Activated CD4-positive, alpha-beta T cell treated with anti-CD3 and anti-CD28 coated beads for 36 hours (primary cell): ENCODE data around the gene ASAP3. TPM values are rescaled to one million over a fixed set of nuclear protein-coding genes. Genes with fewer than 3 reads are reported as not detected.
A peak's percentile ranks its signal among the peaks of the same experiment; 100 is the strongest.

Experiments
- ATAC-seq: fragments of 200-7000 bp; cut with Tn5 transposase; one replicate; pipeline ENCODE4 v1.10.0; 2021; ENCODE audit warnings: mild to moderate bottlenecking, moderate library complexity
- CTCF ChIA-PET: fragments of 350-600 bp; sonication (Branson Sonifier 250); formaldehyde crosslinking; loops from one replicate; lab custom pipeline; 2021; ENCODE audit warnings: antibody characterized with exemption; lab: Charles Lee
- POLR2A ChIA-PET: fragments of 350-600 bp; sonication (Branson Sonifier 250); formaldehyde crosslinking; loops from one replicate; lab custom pipeline; 2021; ENCODE audit warnings: antibody characterized with exemption, inconsistent platforms; lab: Charles Lee
- DNase-seq: peaks from one replicate; pipeline ENCODE4 v3.0.0-alpha.2; 2020
- H3K27ac Mint-ChIP-seq: one replicate; pipeline ENCODE4 v1.8.0; 2021; ENCODE audit warnings: mixed read lengths
- H3K27me3 Mint-ChIP-seq: one replicate; pipeline ENCODE4 v1.8.0; 2021; ENCODE audit warnings: mixed read lengths
- H3K36me3 Mint-ChIP-seq: one replicate; pipeline ENCODE4 v1.8.0; 2021; ENCODE audit warnings: low read depth, mixed read lengths
- H3K4me1 Mint-ChIP-seq: one replicate; pipeline ENCODE4 v1.8.0; 2021; ENCODE audit warnings: mixed read lengths
- H3K4me3 Mint-ChIP-seq: one replicate; pipeline ENCODE4 v1.8.0; 2021; ENCODE audit warnings: mild to moderate bottlenecking, moderate library complexity, mixed read lengths
- H3K9me3 Mint-ChIP-seq: one replicate; pipeline ENCODE4 v1.8.0; 2021; ENCODE audit warnings: low read depth, mixed read lengths
- intact Hi-C, 2 experiments: fragments of 100-400 bp; cut with DNase I in 1 of 2; cut with micrococcal nuclease in 1 of 2; formaldehyde crosslinking; loops; one replicate each; pipeline versions ENCODE4 v1.14.2 to v1.15.1; 2022 to 2024; cut with DNase I, micrococcal nuclease
- total RNA-seq, 2 experiments: library from RNA; stranded (reverse); gene quantifications; one replicate each; pipeline ENCODE4 v1.2.3, GENCODE V29; 2021

Gene ASAP3
- total RNA-seq, 2 experiments from 2014 or later: 0.37 to 0.57 TPM

DNA sequence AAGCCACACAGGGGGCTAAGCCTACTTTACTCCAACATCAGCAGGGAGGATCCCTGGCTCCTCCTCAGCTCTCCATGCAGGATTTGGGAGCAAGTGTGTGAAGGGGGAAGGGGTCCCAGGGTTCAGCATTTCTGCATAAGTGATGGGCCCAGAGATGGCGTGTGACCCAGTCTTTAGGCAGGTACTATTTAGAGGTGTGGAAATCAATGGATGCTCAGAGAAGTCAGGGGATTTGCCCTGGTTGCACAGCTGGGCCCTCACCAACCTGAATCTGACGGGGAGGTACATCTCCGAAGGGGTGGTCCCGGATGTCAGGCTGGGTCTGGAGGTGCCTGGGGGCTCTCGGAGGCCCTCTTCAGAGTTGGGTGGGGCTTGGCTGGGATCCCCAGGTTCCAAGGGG is 52.5 kb downstream of the ASAP3 start:
- Mint-ChIP-seq H3K27me3 (no peaks in the 10 kb centered on the region), H3K4me3 (no peak overlapping the region), H3K4me1 (no peaks in the 10 kb centered on the region), H3K9me3 (no peaks in the 10 kb centered on the region), H3K36me3 (no peaks in the 10 kb centered on the region), H3K27ac (no peak overlapping the region)
- no peak for ATAC-seq
- ChIA-PET CTCF (interaction anchor here (1.0 kb wide), 1 partner anchor 9 kb away, joined by 3 read pairs; no protein-coding TSS in a partner anchor), POLR2A (no interaction called here)
- no peak for DNase-seq
- intact Hi-C loops: no loop called here

DNA sequence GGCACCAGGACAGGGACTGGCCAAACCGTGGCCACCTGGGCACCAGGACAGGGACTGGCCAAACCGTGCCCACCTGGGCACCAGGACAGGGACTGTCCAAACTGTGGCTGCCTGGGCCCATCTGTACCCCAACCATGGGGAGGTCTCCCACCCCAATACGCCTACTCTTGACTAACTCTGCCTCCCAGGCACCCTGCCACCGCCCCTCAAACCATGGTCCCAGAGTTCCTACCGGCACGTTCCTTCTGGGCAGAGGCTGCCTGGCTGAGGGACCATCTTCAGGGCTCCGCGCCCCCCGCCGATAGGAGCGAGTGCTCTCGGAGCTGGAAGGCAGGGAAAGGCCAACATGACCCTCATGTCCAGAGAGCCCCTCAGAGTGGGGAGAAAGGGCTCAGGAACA is 53.2 kb downstream of the ASAP3 start:
- ATAC-seq (no peak), DNase-seq (no peak)
- Mint-ChIP-seq H3K27me3 (no peaks in the 10 kb centered on the region), H3K4me3 (no peak overlapping the region), H3K9me3 (no peaks in the 10 kb centered on the region), H3K4me1 (no peaks in the 10 kb centered on the region), H3K36me3 (no peaks in the 10 kb centered on the region), H3K27ac (no peak overlapping the region)
- ChIA-PET CTCF (no interaction called here), POLR2A (no interaction called here)
- intact Hi-C loops: no loop called here

DNA sequence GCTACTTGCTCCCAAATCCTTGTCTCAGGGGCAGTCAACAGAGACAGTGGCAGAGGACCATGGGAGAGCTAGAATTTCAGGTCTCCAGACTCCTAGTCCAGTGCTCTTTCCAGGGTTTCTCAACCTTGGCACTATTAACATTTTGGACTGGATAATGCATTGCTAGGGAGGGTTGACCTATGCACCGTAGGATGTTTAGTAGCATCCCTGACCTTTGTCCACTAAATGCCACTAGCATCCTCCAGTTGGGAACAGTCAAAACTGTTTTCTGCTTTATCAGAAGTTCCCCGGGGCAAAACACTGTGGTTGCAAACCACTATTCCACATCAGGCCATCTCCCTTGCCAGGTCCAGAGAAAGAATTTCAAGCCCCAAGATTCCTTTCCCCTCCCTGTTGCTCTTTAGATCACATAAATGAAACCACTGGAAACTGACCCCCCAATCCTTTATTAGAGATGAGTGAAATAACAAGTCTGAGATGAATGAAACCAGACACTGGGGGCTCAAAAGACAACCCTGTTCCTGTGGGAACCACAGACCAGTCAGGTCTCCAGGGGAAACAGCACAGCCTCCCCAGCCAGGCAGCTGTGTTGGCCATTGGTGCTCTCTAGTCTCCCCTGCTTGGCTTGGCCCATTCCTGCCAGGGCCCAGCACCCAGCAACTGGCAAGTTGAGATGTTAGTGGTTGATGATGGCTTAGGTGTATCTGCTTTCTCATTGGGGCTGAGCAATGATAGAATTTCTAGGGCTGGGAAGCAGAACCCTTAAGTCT is 55.7 kb downstream of the ASAP3 start:
- POLR2A ChIA-PET: no interaction called here
- no peak overlapping the region for H3K27ac Mint-ChIP-seq
- CTCF ChIA-PET: no interaction called here

DNA sequence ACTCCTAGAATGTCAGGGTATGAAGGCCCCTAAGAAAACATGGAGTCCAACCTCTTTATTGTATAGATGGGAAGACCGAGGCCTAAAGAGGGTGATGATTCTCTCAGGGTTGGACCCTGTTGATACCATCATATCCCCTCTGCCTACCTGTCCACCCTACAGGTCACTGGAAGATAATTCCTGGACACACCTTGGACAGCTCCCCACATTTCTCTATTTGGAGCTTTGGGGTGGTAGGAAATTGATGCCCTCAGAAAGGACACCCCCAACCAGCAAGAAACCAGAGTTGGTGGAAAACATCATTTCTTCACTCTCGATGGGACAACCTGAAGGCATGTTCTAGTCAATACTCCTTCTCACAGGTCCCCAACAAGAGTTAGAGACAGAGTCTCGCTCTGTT is 56.4 kb downstream of the ASAP3 start:
- H3K9me3 Mint-ChIP-seq: no peaks in the 10 kb centered on the region
- intact Hi-C loops: no loop called here
- peaks cover 2% of the 10 kb centered on the region for H3K27me3 Mint-ChIP-seq
- H3K4me1 Mint-ChIP-seq: peaks cover 14% of the 10 kb centered on the region
- no peaks in the 10 kb centered on the region for H3K36me3 Mint-ChIP-seq
- no peak overlapping the region for H3K27ac Mint-ChIP-seq
- no peak overlapping the region for H3K4me3 Mint-ChIP-seq
- ATAC-seq (no peak), DNase-seq (no peak)
- CTCF ChIA-PET: interaction anchor here (0.7 to 0.8 kb wide), 2 partner anchors 212 to 1339 kb away, joined by 3 read pairs; no protein-coding TSS in a partner anchor
- POLR2A ChIA-PET: interaction anchor here (0.6 kb wide), 1 partner anchor 104 kb away, joined by 3 read pairs; the partner anchor contains the start of gene E2F2

More for the DNA sequence above, 55.7 kb downstream of the ASAP3 start:
- no peak for DNase-seq
- no peaks in the 10 kb centered on the region for H3K36me3 Mint-ChIP-seq
- H3K9me3 Mint-ChIP-seq: no peaks in the 10 kb centered on the region
- H3K4me3 Mint-ChIP-seq: no peak overlapping the region
- peaks cover 7% of the 10 kb centered on the region for H3K4me1 Mint-ChIP-seq
- intact Hi-C loops: no loop called here
- ATAC-seq: no peak
- H3K27me3 Mint-ChIP-seq: peaks cover 2% of the 10 kb centered on the region

DNA sequence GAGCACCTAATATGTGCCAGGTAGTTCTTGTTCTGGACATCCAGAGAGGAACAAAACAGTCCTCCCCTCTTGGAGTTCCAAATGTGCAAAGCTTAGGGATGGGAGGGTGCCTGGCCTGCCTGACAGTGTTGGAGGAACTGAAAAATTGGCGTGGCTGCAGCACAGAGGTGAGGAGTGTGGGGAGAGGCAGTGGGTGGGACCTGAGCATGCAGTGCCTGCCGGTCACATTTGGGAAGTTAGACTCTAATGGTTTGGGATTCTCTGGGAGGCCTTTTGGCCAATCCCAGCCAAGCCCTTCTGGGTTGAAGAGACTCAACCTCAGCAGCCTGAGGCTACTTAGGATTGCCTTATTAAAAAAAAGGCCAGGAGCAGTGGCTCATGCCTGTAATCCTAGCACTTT is 57.2 kb downstream of the ASAP3 start:
- CTCF ChIA-PET: interaction anchor here (0.7 to 2.4 kb wide), 2 partner anchors 24 to 1340 kb away, joined by 3 to 7 read pairs; no protein-coding TSS in a partner anchor
- Mint-ChIP-seq H3K4me1 (peaks cover 22% of the 10 kb centered on the region), H3K27me3 (peaks cover 2% of the 10 kb centered on the region), H3K9me3 (no peaks in the 10 kb centered on the region), H3K27ac (no peak overlapping the region), H3K4me3 (no peak overlapping the region), H3K36me3 (no peaks in the 10 kb centered on the region)
- POLR2A ChIA-PET: interaction anchor here (0.6 kb wide), 1 partner anchor 104 kb away, joined by 3 read pairs; the partner anchor contains the start of gene E2F2
- DNase-seq (no peak), ATAC-seq (no peak)
- intact Hi-C loops: no loop called here

DNA sequence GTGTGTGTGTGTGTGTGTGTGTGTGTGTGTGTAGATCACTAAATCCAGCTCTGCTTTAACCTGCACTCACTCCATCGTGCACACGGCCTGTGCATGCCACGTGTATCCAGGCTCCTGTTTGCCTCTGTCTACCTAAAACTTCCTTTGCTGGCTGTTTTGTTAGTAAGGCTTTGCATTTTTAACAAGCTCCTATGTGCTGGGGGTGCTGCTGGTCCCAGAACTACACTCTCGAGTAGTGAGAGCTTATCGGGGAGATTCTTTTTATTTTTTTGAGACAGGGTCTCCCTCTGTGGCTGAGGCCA is 58.8 kb downstream of the ASAP3 start:
- POLR2A ChIA-PET: no interaction called here
- ATAC-seq (no peak), DNase-seq (no peak)
- Mint-ChIP-seq H3K9me3 (no peaks in the 10 kb centered on the region), H3K27me3 (peaks cover 2% of the 10 kb centered on the region), H3K27ac (no peak overlapping the region), H3K4me1 (peaks cover 22% of the 10 kb centered on the region), H3K4me3 (peak overlapping the region; percentile 71), H3K36me3 (no peaks in the 10 kb centered on the region)
- intact Hi-C loops: no loop called here
- CTCF ChIA-PET: interaction anchor here (0.5 to 2.4 kb wide), 7 partner anchors 15 to 1531 kb away, joined by 3 to 7 read pairs (median 3); no protein-coding TSS in a partner anchor

DNA sequence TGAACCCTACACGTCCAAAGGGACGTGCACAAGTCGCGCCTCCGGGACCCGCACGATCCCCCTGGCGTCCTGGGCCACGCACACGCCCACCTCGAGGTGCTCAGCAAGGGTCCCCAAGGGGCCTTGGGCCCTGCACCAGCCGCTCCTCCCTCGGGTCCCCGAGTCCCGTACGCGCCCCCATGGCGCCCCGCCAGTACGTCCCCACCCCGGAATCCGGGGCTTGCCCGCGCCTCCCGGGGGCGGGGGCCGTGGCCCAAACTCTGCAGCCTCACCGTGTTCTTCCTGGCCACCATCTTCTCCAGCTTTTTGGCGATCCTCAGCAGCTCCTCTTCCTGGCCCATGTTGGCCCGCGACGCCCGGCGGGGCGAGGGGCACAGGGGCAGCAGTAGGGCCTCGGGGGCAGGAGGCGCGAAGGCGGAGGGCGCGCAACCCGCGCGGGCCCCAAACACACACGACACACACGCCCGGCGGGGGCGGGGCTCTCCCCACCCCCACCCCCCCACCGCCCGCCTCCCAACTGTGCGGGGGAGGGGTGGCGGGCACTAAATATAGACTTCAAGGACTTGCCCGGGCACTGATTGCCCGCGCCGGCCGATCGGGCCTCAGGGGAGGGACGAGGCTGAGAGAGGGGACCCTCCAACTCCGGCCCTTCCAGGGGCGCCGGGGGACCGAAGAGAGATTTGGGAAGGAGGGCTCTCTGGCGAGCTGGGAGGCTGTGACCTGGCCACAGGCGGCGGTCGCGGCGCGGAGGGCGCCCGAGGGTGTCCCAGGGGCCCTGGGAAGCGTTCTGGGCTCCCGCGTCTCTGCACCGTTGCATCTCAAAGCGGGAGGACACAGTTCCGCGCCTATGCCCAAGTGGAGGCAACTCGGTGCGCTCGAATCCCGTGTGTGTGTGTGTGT is 59.4 kb downstream of the ASAP3 start, which contains the start of gene TCEA3:
Gene TCEA3 (minus strand): TSS at position 456 of the 900 bp plus-strand sequence. CDS start 115 bp downstream, at position 341.
- H3K27ac Mint-ChIP-seq: peak within 1 kb of the TSS; percentile 63
- H3K9me3 Mint-ChIP-seq: no peaks in the 10 kb centered on the region
- peak within 1 kb of the TSS; percentile 71 for H3K4me3 Mint-ChIP-seq
- H3K4me1 Mint-ChIP-seq: peaks cover 22% of the 10 kb centered on the region
- DNase-seq (peak; percentile 45), ATAC-seq (peak; percentile 23)
- peaks cover 2% of the 10 kb centered on the region for H3K27me3 Mint-ChIP-seq
- intact Hi-C loops: loop anchor here in 1 of 2 experiments (1.0 kb wide), 1 partner anchor 60 kb away; the partner anchor contains the start of gene ASAP3
- POLR2A ChIA-PET: no interaction called here
- no peaks in the 10 kb centered on the region for H3K36me3 Mint-ChIP-seq
- CTCF ChIA-PET: interaction anchor here (0.6 to 2.4 kb wide), 6 partner anchors 15 to 1530 kb away, joined by 3 to 7 read pairs (median 3); no protein-coding TSS in a partner anchor

DNA sequence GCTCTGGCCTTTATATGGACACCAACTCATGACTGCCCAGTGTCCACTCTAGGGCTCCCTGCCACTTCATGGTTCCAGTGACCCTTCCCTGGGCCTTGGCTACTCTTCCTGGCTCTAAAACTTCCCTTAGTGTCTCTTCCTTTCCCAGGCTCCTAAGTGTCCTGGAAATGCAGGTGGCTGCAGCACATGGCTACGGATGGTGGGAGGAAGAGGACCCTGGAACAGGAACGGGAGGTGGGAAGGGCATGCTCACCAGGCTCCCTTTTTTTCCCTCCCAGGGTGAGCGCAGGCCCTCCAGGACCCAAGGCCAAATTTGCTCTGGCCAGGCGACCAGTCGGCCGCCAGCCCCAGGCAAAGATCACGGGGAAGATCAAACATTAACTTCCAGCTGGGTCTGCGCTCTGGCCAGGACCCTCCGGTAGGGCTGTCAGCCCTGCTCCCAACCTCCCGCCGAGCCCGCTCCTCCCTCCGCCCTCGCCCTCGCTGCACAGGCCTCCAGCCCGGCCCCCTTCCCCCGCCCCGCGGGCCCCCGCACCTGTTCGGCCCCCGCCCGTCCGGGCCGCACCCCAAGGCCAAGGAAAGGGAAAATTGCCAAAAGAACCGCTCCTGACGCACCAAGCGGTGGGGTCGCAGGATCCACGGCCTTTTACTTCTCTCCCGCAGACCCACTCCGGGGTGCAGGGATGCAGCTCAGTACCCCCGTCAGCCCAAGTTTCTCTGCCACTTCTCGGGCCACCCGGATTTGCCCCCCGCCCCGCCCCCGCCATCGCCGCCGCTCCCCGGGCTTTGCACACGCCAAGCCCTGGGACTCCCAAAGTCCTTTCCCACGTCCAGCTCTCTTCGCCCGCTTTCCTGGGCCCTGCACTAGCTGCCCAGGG is 60.3 kb downstream of the ASAP3 start:
- Mint-ChIP-seq H3K9me3 (no peaks in the 10 kb centered on the region), H3K27me3 (peaks cover 2% of the 10 kb centered on the region), H3K27ac (peak overlapping the region; percentile 63), H3K4me1 (peaks cover 22% of the 10 kb centered on the region), H3K36me3 (no peaks in the 10 kb centered on the region), H3K4me3 (peak overlapping the region; percentile 71)
- ChIA-PET POLR2A (no interaction called here), CTCF (interaction anchor here (1.2 kb wide), 1 partner anchor 8 kb away, joined by 3 read pairs; no protein-coding TSS in a partner anchor)
- intact Hi-C loops: loop anchor here in 1 of 2 experiments (1.0 kb wide), 1 partner anchor 61 kb away; the partner anchor contains the start of gene ASAP3
- ATAC-seq (no peak), DNase-seq (peak; percentile 40)

DNA sequence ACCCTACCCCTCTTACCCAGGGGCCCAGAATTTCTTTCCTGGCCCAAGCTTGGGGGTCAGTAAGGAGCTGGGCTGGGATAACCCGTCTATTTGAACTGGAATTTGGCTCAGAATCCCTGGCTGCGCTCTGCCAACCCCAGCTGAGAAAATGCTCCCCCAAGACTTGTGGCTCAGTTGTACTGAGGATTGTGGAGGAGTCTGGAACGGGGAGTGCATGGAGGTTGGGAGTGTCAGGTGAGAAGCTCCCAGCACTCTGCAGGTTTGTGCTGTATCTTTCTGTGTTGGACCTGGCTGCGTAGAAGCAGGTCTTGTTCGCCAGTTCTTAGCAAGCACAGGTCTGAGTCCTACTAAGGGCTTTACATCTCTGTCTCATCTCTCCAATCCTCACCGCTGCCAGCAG is 61.0 kb downstream of the ASAP3 start:
- Mint-ChIP-seq H3K4me3 (peak overlapping the region; percentile 71), H3K27me3 (peaks cover 2% of the 10 kb centered on the region), H3K9me3 (no peaks in the 10 kb centered on the region), H3K4me1 (peaks cover 22% of the 10 kb centered on the region), H3K27ac (peak overlapping the region; percentile 63), H3K36me3 (no peaks in the 10 kb centered on the region)
- CTCF ChIA-PET: interaction anchor here (0.7 to 3.4 kb wide), 9 partner anchors 9 to 242 kb away, joined by 3 to 19 read pairs (median 3); no protein-coding TSS in a partner anchor
- intact Hi-C loops: no loop called here
- DNase-seq (peak; percentile 10), ATAC-seq (no peak)
- POLR2A ChIA-PET: interaction anchor here (0.7 to 1.0 kb wide), 2 partner anchors 79 to 106 kb away, joined by 3 read pairs; partner anchors contain the start of gene HNRNPR

DNA sequence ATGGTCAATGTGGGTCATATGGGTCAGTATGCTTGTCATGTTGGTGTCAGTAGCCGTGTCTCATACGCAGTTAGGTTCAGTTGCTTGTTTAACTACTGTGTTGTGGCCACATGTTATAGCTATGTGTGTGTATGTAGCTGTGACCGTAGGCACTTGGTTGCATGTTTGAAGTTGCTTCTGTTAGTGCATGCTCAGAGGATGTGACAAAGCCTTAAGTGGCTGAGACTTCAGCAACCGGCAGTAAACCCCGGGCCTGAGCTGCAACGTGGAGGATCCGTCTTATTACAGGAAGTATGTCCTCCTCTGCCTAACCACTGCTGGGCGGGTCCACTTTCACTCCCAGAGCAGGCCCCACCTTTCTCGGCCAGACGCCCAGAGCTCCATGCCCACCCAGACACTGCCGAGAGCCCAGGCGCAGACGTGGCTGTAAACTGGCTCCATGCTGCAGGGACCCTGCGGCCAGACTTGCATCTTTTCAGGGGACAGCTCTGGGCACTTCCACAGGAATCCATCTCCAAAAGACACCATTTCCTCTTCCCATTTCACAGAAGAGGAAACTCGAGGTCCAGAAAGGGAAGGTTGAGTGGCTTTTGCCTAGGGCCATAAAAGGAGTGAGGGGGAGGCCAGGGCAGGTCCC is 61.6 kb downstream of the ASAP3 start:
- Mint-ChIP-seq H3K36me3 (no peaks in the 10 kb centered on the region), H3K4me1 (peaks cover 22% of the 10 kb centered on the region), H3K4me3 (no peak overlapping the region), H3K27me3 (peaks cover 2% of the 10 kb centered on the region), H3K9me3 (no peaks in the 10 kb centered on the region), H3K27ac (peak overlapping the region; percentile 22)
- peak; percentile 68 for DNase-seq
- intact Hi-C loops: no loop called here
- peak; percentile 79 for ATAC-seq
- CTCF ChIA-PET: interaction anchor here (0.7 to 3.4 kb wide), 10 partner anchors 9 to 242 kb away, joined by 3 to 19 read pairs (median 3); no protein-coding TSS in a partner anchor
- POLR2A ChIA-PET: interaction anchor here (0.7 to 1.0 kb wide), 2 partner anchors 78 to 106 kb away, joined by 3 read pairs; partner anchors contain the start of gene HNRNPR
